IPS-18a (cell line): ENCODE data around the gene CRADD.
"Not testable (repeated sequence)": the region's sequence is repeated elsewhere in the genome, so short reads cannot be mapped to it uniquely, and the experiment has no call there.

Source experiments
- H3K27ac ChIP-seq: one replicate; pipeline ENCODE4 v1.5.1; 2013; ENCODE audit warnings: low read length
- H3K27me3 ChIP-seq: one replicate; pipeline ENCODE4 v1.6.1; 2013; ENCODE audit warnings: mild to moderate bottlenecking, low read length; ENCODE audit not compliant: control insufficient read depth, insufficient read depth
- H3K36me3 ChIP-seq: one replicate; pipeline ENCODE4 v1.6.1; 2013; ENCODE audit warnings: low read depth, low read length; ENCODE audit not compliant: control insufficient read depth
- H3K4me1 ChIP-seq: one replicate; pipeline ENCODE4 v1.6.1; 2013; ENCODE audit warnings: low read depth, low read length; ENCODE audit not compliant: control insufficient read depth
- H3K4me3 ChIP-seq: one replicate; pipeline ENCODE4 v1.5.1; 2013; ENCODE audit warnings: low read length
- H3K9ac ChIP-seq: one replicate; pipeline ENCODE4 v1.6.1; 2013; ENCODE audit warnings: mild to moderate bottlenecking, low read length, moderate library complexity
- H3K9me3 ChIP-seq: one replicate; pipeline ENCODE4 v1.6.1; 2013; ENCODE audit warnings: low read depth, low read length; ENCODE audit not compliant: control insufficient read depth

CRADD gene

GRCh38 chr12:93753285-93753684 lies 76.1 kb downstream of the CRADD start:
- Histone ChIP-seq H3K27ac (no peak overlapping the region), H3K27me3 (no peaks in the 10 kb centered on the region), H3K4me3 (no peak overlapping the region), H3K4me1 (no peaks in the 10 kb centered on the region), H3K36me3 (no peaks in the 10 kb centered on the region), H3K9me3 (no peaks in the 10 kb centered on the region), H3K9ac (no peak overlapping the region)

GRCh38 chr12:93753838-93754429 lies 76.8 kb downstream of the CRADD start:
- Histone ChIP-seq H3K9me3 (no peaks in the 10 kb centered on the region), H3K27me3 (no peaks in the 10 kb centered on the region), H3K4me1 (no peaks in the 10 kb centered on the region), H3K36me3 (no peaks in the 10 kb centered on the region), H3K4me3 (no peak overlapping the region), H3K9ac (no peak overlapping the region), H3K27ac (no peak overlapping the region)

- not testable (repeated sequence) for H3K36me3 ChIP-seq, H3K9me3 ChIP-seq, H3K27me3 ChIP-seq, H3K4me3 ChIP-seq, H3K9ac ChIP-seq, H3K4me1 ChIP-seq, H3K27ac ChIP-seq
Measured at GRCh38 chr12:93754859-93755258, 77.7 kb downstream of the CRADD start.

- Histone ChIP-seq H3K9me3 (no peaks in the 10 kb centered on the region), H3K4me1 (peaks cover 8% of the 10 kb centered on the region), H3K27me3 (no peaks in the 10 kb centered on the region), H3K27ac (no peak overlapping the region), H3K4me3 (no peak overlapping the region), H3K36me3 (no peaks in the 10 kb centered on the region), H3K9ac (no peak overlapping the region)
Measured at GRCh38 chr12:93756288-93756687, 79.1 kb downstream of the CRADD start.

GRCh38 chr12:93757792-93758694 lies 80.9 kb downstream of the CRADD start:
- no peak overlapping the region for H3K9ac ChIP-seq
- no peak overlapping the region for H3K27ac ChIP-seq
- H3K4me3 ChIP-seq = no peak overlapping the region
- H3K36me3 ChIP-seq = no peaks in the 10 kb centered on the region
- H3K4me1 ChIP-seq = peaks cover 8% of the 10 kb centered on the region
- no peaks in the 10 kb centered on the region for H3K9me3 ChIP-seq
- H3K27me3 ChIP-seq = no peaks in the 10 kb centered on the region

GRCh38 chr12:93758801-93759373 lies 81.7 kb downstream of the CRADD start:
- no peak overlapping the region for H3K9ac ChIP-seq
- no peak overlapping the region for H3K4me3 ChIP-seq
- H3K27ac ChIP-seq = no peak overlapping the region
- peaks cover 11% of the 10 kb centered on the region for H3K4me1 ChIP-seq
- no peaks in the 10 kb centered on the region for H3K27me3 ChIP-seq
- H3K9me3 ChIP-seq = no peaks in the 10 kb centered on the region
- no peaks in the 10 kb centered on the region for H3K36me3 ChIP-seq

- Histone ChIP-seq H3K9ac (no peak overlapping the region), H3K27ac (no peak overlapping the region), H3K27me3 (no peaks in the 10 kb centered on the region), H3K9me3 (no peaks in the 10 kb centered on the region), H3K4me1 (peaks cover 11% of the 10 kb centered on the region), H3K36me3 (no peaks in the 10 kb centered on the region), H3K4me3 (no peak overlapping the region)
Measured at GRCh38 chr12:93759512-93760081, 82.4 kb downstream of the CRADD start.

- peaks cover 11% of the 10 kb centered on the region for H3K4me1 ChIP-seq
- no peak overlapping the region for H3K27ac ChIP-seq
- no peak overlapping the region for H3K4me3 ChIP-seq
- no peaks in the 10 kb centered on the region for H3K27me3 ChIP-seq
- no peak overlapping the region for H3K9ac ChIP-seq
- H3K9me3 ChIP-seq = no peaks in the 10 kb centered on the region
- no peaks in the 10 kb centered on the region for H3K36me3 ChIP-seq
Measured at GRCh38 chr12:93760275-93760875, 83.2 kb downstream of the CRADD start.

GRCh38 chr12:93762059-93762719 lies 85.0 kb downstream of the CRADD start:
- no peak overlapping the region for H3K27ac ChIP-seq
- H3K4me1 ChIP-seq = peaks cover 11% of the 10 kb centered on the region
- H3K9ac ChIP-seq = no peak overlapping the region

GRCh38 chr12:93762912-93763553 lies 85.9 kb downstream of the CRADD start:
- Histone ChIP-seq H3K9me3 (no peaks in the 10 kb centered on the region), H3K4me1 (peaks cover 11% of the 10 kb centered on the region), H3K4me3 (no peak overlapping the region), H3K9ac (no peak overlapping the region), H3K27ac (no peak overlapping the region), H3K27me3 (no peaks in the 10 kb centered on the region), H3K36me3 (no peaks in the 10 kb centered on the region)

More at GRCh38 chr12:93762059-93762719, 85.0 kb downstream of the CRADD start:
- no peaks in the 10 kb centered on the region for H3K27me3 ChIP-seq
- H3K4me3 ChIP-seq = no peak overlapping the region
- H3K36me3 ChIP-seq = no peaks in the 10 kb centered on the region
- no peaks in the 10 kb centered on the region for H3K9me3 ChIP-seq
